Inferior parietal cortex (tissue), 1 donor: Measurements from ENCODE around the gene CNN2.
"Not testable (repeated sequence)": the region's sequence is repeated elsewhere in the genome, so short reads cannot be mapped to it uniquely, and the experiment has no call there.

ENCODE experiments used
- DNase-seq: peaks from one replicate; pipeline ENCODE4 v3.0.0-alpha.2; 2016; ENCODE audit errors: extremely low spot score

CNN2 gene

GRCh38 chr19:1010586-1011510 is 15.6 kb upstream of the CNN2 start:
- no peak for DNase-seq

- DNase-seq, result no peak
Measured at GRCh38 chr19:1011831-1012333, 14.5 kb upstream of the CNN2 start.

DNA sequence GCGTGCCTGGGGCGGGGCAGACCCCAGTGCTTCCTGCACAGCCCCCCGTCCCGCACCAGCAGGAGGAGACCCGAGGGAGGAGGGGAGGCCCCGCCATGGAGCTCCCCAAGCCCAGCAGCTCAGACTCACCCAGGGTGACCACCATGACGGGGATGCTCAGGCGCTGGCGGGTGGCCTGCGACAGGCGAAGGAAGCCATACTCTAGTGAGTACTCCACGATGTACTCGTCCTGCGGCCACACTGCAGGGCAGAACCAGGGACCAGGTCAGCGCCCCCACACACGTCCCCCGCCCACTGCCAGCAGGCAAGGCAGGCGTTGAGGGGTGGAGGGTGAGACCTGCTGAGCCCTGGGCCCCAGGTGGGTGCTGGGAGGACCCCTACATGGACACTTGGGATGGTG is 14.1 kb upstream of the CNN2 start:
- no peak for DNase-seq

DNA sequence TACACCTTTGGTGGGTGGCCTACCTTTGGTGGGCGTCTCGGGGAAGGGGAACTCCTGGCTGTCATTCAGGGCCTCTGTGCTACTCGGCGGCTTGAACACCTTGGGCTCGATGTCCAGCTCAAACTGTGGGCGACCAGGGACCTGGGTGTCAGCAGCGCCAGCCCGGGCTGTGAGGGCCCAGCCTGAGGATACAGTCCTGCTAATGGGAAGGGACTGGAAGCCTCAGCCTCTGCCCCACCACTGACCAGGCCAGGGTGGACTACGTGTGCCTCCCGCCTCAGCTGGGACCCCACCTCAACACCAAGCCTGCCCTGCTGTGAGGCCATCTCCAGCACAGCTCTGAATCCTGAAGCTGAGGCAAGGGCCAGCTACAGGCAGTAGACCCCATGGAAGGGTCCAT is 13.2 kb upstream of the CNN2 start:
- DNase-seq, result no peak

DNA sequence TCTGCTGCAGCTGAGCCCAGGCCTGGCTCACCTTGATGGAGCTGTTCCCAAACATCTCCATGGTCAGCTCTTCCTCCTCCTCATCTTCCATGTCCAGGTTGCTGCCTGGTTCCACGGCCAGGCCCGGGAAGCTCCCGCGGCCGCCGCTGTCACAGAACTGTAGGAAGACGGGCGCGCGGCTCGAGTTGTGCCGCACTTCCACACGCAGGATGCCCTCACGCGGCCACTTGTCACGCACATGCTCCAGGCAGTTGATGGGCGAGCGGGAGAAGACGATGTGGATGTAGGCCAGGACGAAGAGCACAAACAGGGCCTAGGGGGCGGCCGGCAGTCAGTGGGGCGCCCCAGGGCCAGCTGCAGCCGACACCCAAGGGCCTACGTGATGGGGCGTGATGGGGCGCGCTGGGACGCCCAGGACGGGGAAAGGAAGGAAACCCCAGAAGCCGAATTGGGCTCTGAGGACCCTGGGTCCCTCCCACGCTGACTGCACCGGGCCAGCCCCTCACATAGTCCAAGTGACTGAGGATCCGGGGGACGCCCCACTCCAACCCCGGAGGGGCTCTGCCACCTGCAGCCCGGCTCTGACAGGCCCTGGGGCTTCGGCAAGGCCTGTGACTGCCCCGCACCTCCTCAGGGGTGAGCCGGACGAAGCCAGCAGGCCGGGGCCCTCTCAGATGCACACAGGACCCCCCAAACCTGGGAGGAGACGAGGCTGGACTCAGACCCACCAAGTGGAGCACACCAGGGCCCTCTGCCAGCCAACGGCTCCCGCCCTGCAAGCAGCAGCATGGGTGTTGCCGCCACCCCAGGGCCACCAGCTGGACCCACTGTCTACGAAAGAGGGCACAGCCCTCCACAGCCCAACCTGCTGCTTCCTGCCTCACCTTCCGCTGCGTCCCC is 12.0 kb upstream of the CNN2 start:
- no peak for DNase-seq

- no peak for DNase-seq
Measured at GRCh38 chr19:1015061-1015781, 11.2 kb upstream of the CNN2 start.

- no peak for DNase-seq
Measured at GRCh38 chr19:1015782-1016646, 10.4 kb upstream of the CNN2 start.

- no peak for DNase-seq
Measured at GRCh38 chr19:1016647-1017114, 9.7 kb upstream of the CNN2 start.

GRCh38 chr19:1017115-1017905 is 9.1 kb upstream of the CNN2 start:
- DNase-seq, result no peak

- no peak for DNase-seq
Measured at GRCh38 chr19:1017906-1018305, 8.5 kb upstream of the CNN2 start.

DNA sequence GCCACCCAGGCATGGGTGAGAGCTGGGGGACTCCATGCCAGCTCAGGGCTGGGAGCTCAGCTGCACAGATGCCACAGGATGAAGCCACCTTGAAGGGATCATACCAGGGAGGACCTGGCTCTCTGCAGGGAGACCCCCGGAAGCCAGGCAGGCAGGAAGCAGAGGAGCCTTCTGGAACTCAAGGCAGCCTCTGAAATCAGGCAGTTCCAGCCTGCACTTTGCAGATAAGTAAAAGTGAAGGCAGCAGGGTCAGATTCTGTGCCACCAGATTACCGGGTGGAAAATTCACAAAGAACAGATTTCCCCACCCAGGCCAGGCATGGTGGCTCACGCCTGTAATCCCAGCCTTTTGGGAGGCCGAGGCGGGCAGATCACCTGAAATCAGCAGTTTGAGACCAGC is 8.0 kb upstream of the CNN2 start:
- DNase-seq, result no peak

GRCh38 chr19:1018932-1019615 is 7.3 kb upstream of the CNN2 start:
- DNase-seq, result no peak

GRCh38 chr19:1019616-1019961 is 6.8 kb upstream of the CNN2 start:
- DNase-seq, result no peak

GRCh38 chr19:1019980-1020867 is 6.2 kb upstream of the CNN2 start:
- DNase-seq, result no peak

DNA sequence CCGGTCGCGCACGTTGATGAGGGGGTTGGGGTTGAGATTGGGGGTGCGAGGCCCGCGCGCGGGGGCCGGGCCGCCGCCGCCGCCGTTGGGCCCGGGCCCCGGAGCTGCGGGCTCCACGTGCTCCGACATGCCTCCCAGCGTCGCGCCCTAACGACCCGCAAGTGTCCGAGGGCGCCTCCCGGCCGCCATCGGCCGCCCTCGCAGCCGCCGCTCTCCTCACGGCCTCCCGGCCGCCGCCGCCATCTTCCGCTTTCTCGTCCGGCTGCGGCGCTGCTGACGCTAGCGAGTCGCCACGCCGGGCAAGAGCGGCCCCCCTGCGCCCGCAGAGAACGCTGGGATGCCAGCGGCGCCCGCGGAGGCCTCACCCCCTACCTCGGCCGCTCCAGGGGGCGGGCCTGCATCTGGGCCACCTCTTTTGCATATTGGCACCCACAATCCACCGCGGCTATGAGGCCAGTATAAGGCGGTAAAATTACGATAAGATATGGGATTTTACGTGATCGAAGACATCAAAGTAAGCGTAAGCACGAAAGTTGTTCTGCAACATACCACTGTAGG is 5.5 kb upstream of the CNN2 start, which contains the start of gene TMEM259:
Gene TMEM259 (minus strand): TSS at position 256 of the 558 bp plus-strand sequence. CDS start 127 bp downstream, at position 129.
- DNase-seq, result peak; percentile 98

GRCh38 chr19:1023883-1024188 is 2.6 kb upstream of the CNN2 start:
- DNase-seq, result not testable (repeated sequence)

GRCh38 chr19:1025080-1025479 is 1.3 kb upstream of the CNN2 start:
- DNase-seq, result not testable (repeated sequence)
